Breast epithelium (tissue), 4 donors: ENCODE measurements around the gene DUS1L. TPM values are rescaled to one million over a fixed set of nuclear protein-coding genes. Genes with fewer than 3 reads are reported as not detected.

Experiments used
- DNase-seq, 2 donors: peaks; one replicate each; pipeline ENCODE4 v3.0.0-alpha.2; 2019; ENCODE audit warnings: low spot score in 2 of 2
- H3K27ac ChIP-seq, 2 donors: fragments of 200-600 bp; sonication (generic) in 1 of 2; one replicate each; pipeline ENCODE4 v1.5.1; 2016 to 2019; ENCODE audit warnings: mild to moderate bottlenecking in 1 of 2
- H3K27me3 ChIP-seq, 2 donors: fragments of 200-600 bp; sonication (generic) in 1 of 2; one replicate each; pipeline versions ENCODE4 v1.5.1 to v1.6.0; 2017 to 2019; ENCODE audit warnings: control low read depth in 1 of 2, mild to moderate bottlenecking in 1 of 2
- H3K36me3 ChIP-seq: fragments of 200-600 bp; one replicate; pipeline ENCODE4 v1.5.1; 2019
- H3K4me1 ChIP-seq, 2 donors: fragments of 200-600 bp; sonication (generic); one replicate each; pipeline ENCODE4 v1.5.1; 2016 to 2019; ENCODE audit warnings: control low read depth in 1 of 2
- H3K4me3 ChIP-seq, 3 donors: fragments of 200-600 bp; sonication (generic); 1 replicate in 2 of 3; 2 replicates in 1 of 3; pipeline ENCODE4 v1.5.1; 2016 to 2019; ENCODE audit warnings: mild to moderate bottlenecking in 3 of 3, moderate library complexity in 2 of 3
- H3K9me3 ChIP-seq, 2 donors: fragments of 200-600 bp; sonication (generic) in 1 of 2; one replicate each; pipeline ENCODE4 v1.5.1; 2016 to 2019; ENCODE audit warnings: control low read depth in 1 of 2
- POLR2A ChIP-seq: fragments of 450-650 bp; IDR thresholded peaks from one replicate; pipeline ENCODE4 v1.6.1; 2016; ENCODE audit warnings: antibody characterized with exemption, mild to moderate bottlenecking, moderate library complexity
- POLR2AphosphoS5 ChIP-seq, 3 donors: sonication (generic); formaldehyde crosslinking; IDR thresholded peaks; one replicate each; pipeline ENCODE4 v1.6.1; 2017; ENCODE audit warnings: antibody characterized with exemption in 3 of 3
- intact Hi-C: fragments of 100-400 bp; cut with DNase I; formaldehyde crosslinking; loops from one replicate; pipeline ENCODE4 v1.15.1; 2023; ENCODE audit warnings: low total_unique reads
- total RNA-seq, 3 donors: library from RNA; depleted of rRNA; stranded (reverse); fragments of >200 nt; gene quantifications; one replicate each; pipeline ENCODE4 v1.1.0, GENCODE V29; 2016
- TF ChIP-seq, protein P1 (sequence below), 3 donors: fragments of 450-650 bp; IDR thresholded peaks; one replicate each; pipeline ENCODE4 v1.5.1; 2016 to 2017; ENCODE audit warnings: antibody characterized with exemption in 3 of 3, mild to moderate bottlenecking in 3 of 3, moderate library complexity in 3 of 3

Gene DUS1L
- total RNA-seq, 3 donors from 2014 or later, result 55.0 to 96.4 (median 82.0) TPM

DNA sequence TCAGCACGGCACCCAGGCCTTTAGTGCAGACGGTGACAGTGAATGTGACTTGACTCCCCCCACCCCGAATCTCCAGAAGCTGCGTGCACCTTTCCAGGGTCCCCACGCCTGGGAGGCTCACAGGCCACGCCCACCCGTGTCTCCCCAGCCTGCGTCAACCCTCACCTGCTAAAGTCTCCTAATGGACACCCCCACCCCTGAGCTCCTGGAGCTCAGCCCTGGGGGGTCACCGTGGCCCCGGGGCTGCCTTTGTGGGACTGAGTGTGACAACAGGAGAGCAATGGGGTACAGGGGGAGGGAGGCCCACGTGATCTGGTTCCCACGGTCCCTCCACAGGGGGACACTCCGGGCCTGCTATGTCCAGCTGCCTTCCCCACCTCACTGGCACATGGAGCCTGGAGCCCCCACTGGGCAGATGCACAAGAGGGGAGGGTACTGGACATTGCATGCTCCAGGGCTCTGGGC is 39.8 kb upstream of the DUS1L start:
- no peaks in the 10 kb centered on the region for H3K36me3 ChIP-seq
- H3K27ac ChIP-seq, result peak overlapping the region; percentile 95 to 97
- H3K9me3 ChIP-seq, result no peaks in the 10 kb centered on the region
- intact Hi-C loops, result no loop called here
- peak overlapping the region in 2 of 3 donors; percentile 32 to 57 for H3K4me3 ChIP-seq
- H3K4me1 ChIP-seq, result peaks cover 35 to 50% of the 10 kb centered on the region in 2 donors
- TF ChIP-seq, protein P1, sequence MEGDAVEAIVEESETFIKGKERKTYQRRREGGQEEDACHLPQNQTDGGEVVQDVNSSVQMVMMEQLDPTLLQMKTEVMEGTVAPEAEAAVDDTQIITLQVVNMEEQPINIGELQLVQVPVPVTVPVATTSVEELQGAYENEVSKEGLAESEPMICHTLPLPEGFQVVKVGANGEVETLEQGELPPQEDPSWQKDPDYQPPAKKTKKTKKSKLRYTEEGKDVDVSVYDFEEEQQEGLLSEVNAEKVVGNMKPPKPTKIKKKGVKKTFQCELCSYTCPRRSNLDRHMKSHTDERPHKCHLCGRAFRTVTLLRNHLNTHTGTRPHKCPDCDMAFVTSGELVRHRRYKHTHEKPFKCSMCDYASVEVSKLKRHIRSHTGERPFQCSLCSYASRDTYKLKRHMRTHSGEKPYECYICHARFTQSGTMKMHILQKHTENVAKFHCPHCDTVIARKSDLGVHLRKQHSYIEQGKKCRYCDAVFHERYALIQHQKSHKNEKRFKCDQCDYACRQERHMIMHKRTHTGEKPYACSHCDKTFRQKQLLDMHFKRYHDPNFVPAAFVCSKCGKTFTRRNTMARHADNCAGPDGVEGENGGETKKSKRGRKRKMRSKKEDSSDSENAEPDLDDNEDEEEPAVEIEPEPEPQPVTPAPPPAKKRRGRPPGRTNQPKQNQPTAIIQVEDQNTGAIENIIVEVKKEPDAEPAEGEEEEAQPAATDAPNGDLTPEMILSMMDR (IDR thresholded peaks at IDR 0.05), result no peak
- TF ChIP-seq POLR2AphosphoS5 (IDR thresholded peaks at IDR 0.05), result no peak
- no peak for TF ChIP-seq POLR2A
- no peak for DNase-seq
- H3K27me3 ChIP-seq, result no peaks in the 10 kb centered on the region

GRCh38 chr17:82104797-82105416 is 39.3 kb upstream of the DUS1L start:
- Histone ChIP-seq H3K27ac (peak overlapping the region; percentile 95 to 97), H3K4me3 (peak overlapping the region in 1 of 3 donors; percentile 57), H3K36me3 (no peaks in the 10 kb centered on the region), H3K27me3 (no peaks in the 10 kb centered on the region), H3K9me3 (no peaks in the 10 kb centered on the region), H3K4me1 (peaks cover 35 to 55% of the 10 kb centered on the region in 2 donors)
- intact Hi-C loops, result no loop called here
- TF ChIP-seq, protein P1 (IDR thresholded peaks at IDR 0.05), result no peak
- no peak for TF ChIP-seq POLR2A
- no peak for TF ChIP-seq POLR2AphosphoS5 (IDR thresholded peaks at IDR 0.05)
- DNase-seq, result no peak

- intact Hi-C loops, result loop anchor here (1.0 kb wide), 1 partner anchor 30 kb away; no protein-coding TSS in a partner anchor
- peak; percentile 84 to 94 for DNase-seq
- H3K36me3 ChIP-seq, result no peaks in the 10 kb centered on the region
- H3K4me1 ChIP-seq, result peaks cover 43 to 64% of the 10 kb centered on the region in 2 donors
- peak; percentile 30 to 75 (median 57) for TF ChIP-seq POLR2AphosphoS5 (IDR thresholded peaks at IDR 0.05)
- no peak for TF ChIP-seq POLR2A
- H3K4me3 ChIP-seq, result peak overlapping the region in 1 of 3 donors; percentile 23
- H3K9me3 ChIP-seq, result no peaks in the 10 kb centered on the region
- H3K27me3 ChIP-seq, result no peaks in the 10 kb centered on the region
- H3K27ac ChIP-seq, result peak overlapping the region; percentile 95 to 97
Measured at GRCh38 chr17:82103553-82104451, 38.2 kb upstream of the DUS1L start.

DNA sequence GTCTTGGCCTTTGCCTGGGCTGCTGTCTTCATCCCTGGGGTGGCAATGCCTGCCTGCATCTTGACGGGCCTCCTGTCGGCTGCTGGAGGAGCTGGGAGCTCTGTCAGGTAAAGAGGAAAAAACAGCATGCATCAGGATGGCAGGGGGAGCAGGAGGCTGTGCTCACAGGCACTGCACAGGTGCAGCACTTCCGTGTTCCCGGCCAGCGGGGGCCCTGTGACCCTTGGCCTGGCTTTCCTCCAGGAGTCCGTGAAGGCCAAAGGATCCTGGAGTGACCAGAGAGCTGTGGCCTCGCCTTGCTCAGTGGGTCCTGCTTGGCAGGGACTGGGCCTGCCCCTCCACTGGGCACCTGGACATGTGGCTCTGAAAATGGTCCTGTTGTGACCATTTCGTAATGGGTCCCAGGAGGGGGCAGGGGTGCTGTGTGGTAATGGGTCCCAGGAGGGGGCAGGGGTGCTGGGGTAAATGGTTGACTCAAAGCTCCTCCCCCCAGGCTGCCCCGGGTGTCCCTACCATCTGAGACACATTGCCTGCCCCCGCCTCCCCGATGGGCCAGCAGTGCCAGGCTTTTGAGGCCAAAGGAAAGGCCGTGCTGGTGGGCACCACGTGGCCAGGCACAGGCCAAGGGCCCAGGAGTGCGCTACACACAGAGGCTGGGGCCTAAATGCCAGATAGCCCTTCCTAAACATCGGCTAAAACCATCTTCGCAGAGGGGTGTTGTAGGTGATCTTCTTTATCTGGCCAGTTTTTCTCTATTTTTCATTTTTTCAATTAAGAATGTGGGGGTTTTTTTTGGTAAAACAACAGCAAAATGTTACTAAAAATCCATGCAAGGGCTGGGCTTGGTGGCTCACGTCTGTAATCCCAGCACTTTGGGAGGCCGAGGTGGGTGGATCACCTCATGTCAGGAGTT is 36.4 kb upstream of the DUS1L start:
- DNase-seq, result no peak
- Histone ChIP-seq H3K27me3 (no peaks in the 10 kb centered on the region), H3K4me3 (no peak overlapping the region), H3K9me3 (no peaks in the 10 kb centered on the region), H3K27ac (peak overlapping the region; percentile 95 to 96), H3K36me3 (no peaks in the 10 kb centered on the region), H3K4me1 (peaks cover 41 to 60% of the 10 kb centered on the region in 2 donors)
- intact Hi-C loops, result no loop called here
- TF ChIP-seq POLR2AphosphoS5 (IDR thresholded peaks at IDR 0.05) (no peak), POLR2A (no peak)
- TF ChIP-seq, protein P1 (IDR thresholded peaks at IDR 0.05), result no peak

- Histone ChIP-seq H3K4me1 (peaks cover 42 to 60% of the 10 kb centered on the region in 2 donors), H3K9me3 (no peaks in the 10 kb centered on the region), H3K27me3 (no peaks in the 10 kb centered on the region), H3K27ac (peak overlapping the region; percentile 95 to 96), H3K36me3 (no peaks in the 10 kb centered on the region), H3K4me3 (no peak overlapping the region)
- intact Hi-C loops, result no loop called here
- DNase-seq, result no peak
- TF ChIP-seq, protein P1 (IDR thresholded peaks at IDR 0.05), result no peak
- TF ChIP-seq POLR2AphosphoS5 (IDR thresholded peaks at IDR 0.05) (no peak), POLR2A (no peak)
Measured at GRCh38 chr17:82101301-82101715, 35.7 kb upstream of the DUS1L start.
